ENCODE results near the gene P2RY13.
A peak's percentile ranks its signal among the peaks of the same experiment; 100 is the strongest.

Gene P2RY13

GRCh38 chr3:151329363-151329762 lies at the start of gene P2RY13:
Gene P2RY13 (minus strand): TSS chr3:151329549. CDS start chr3:151329528, 21 bp downstream.
- DNase-seq (ENCODE audit: low read depth): no peak

GRCh38 chr3:151377768-151378385 lies 48.5 kb upstream of the P2RY13 start:
- no peak for DNase-seq (ENCODE audit: low read depth)

GRCh38 chr3:151372063-151372820 lies 42.9 kb upstream of the P2RY13 start:
- DNase-seq (ENCODE audit: low read depth): peak; percentile 47

GRCh38 chr3:151371526-151371925 lies 42.2 kb upstream of the P2RY13 start:
- peak; percentile 49 for DNase-seq (ENCODE audit: low read depth)

GRCh38 chr3:151367448-151367847 lies 38.1 kb upstream of the P2RY13 start:
- no peak for DNase-seq (ENCODE audit: low read depth)

GRCh38 chr3:151366993-151367392 lies 37.6 kb upstream of the P2RY13 start:
- DNase-seq (ENCODE audit: low read depth): no peak

- DNase-seq (ENCODE audit: low read depth): peak; percentile 70
These were observed 33.4 kb upstream of the P2RY13 start for GRCh38 chr3:151362751-151363174.

GRCh38 chr3:151357463-151357850 lies 28.1 kb upstream of the P2RY13 start:
- peak; percentile 1 for DNase-seq (ENCODE audit: low read depth)

GRCh38 chr3:151356794-151357462 lies 27.6 kb upstream of the P2RY13 start:
- DNase-seq (ENCODE audit: low read depth): peak; percentile 43

GRCh38 chr3:151351648-151352047 lies 22.3 kb upstream of the P2RY13 start:
- DNase-seq (ENCODE audit: low read depth): no peak

GRCh38 chr3:151351219-151351618 lies 21.9 kb upstream of the P2RY13 start:
- DNase-seq (ENCODE audit: low read depth): no peak

- DNase-seq (ENCODE audit: low read depth): no peak
These were observed 21.3 kb upstream of the P2RY13 start for GRCh38 chr3:151350656-151351055.

- DNase-seq (ENCODE audit: low read depth): no peak
These were observed 18.1 kb upstream of the P2RY13 start for GRCh38 chr3:151347432-151347831.

GRCh38 chr3:151346292-151346691 lies 16.9 kb upstream of the P2RY13 start:
- no peak for DNase-seq (ENCODE audit: low read depth)

GRCh38 chr3:151345859-151346258 lies 16.5 kb upstream of the P2RY13 start:
- peak; percentile 90 for DNase-seq (ENCODE audit: low read depth)

- no peak for DNase-seq (ENCODE audit: low read depth)
These were observed 2.3 kb upstream of the P2RY13 start for GRCh38 chr3:151331696-151332095.

GRCh38 chr3:151330899-151331298 lies 1.6 kb upstream of the P2RY13 start:
- no peak for DNase-seq (ENCODE audit: low read depth)

GRCh38 chr3:151330379-151330778 lies 1.0 kb upstream of the P2RY13 start:
- DNase-seq (ENCODE audit: low read depth): no peak

GRCh38 chr3:151328298-151328995 lies 902 bp downstream of the P2RY13 start:
- no peak for DNase-seq (ENCODE audit: low read depth)

GRCh38 chr3:151327571-151328198 lies 1.7 kb downstream of the P2RY13 start:
- DNase-seq (ENCODE audit: low read depth): no peak

- DNase-seq (ENCODE audit: low read depth): no peak
These were observed 6.8 kb downstream of the P2RY13 start for GRCh38 chr3:151322511-151322910.

GRCh38 chr3:151321526-151321925 lies 7.8 kb downstream of the P2RY13 start:
- DNase-seq (ENCODE audit: low read depth): no peak
